ENCODE results near the gene EXOC7.

DNA sequence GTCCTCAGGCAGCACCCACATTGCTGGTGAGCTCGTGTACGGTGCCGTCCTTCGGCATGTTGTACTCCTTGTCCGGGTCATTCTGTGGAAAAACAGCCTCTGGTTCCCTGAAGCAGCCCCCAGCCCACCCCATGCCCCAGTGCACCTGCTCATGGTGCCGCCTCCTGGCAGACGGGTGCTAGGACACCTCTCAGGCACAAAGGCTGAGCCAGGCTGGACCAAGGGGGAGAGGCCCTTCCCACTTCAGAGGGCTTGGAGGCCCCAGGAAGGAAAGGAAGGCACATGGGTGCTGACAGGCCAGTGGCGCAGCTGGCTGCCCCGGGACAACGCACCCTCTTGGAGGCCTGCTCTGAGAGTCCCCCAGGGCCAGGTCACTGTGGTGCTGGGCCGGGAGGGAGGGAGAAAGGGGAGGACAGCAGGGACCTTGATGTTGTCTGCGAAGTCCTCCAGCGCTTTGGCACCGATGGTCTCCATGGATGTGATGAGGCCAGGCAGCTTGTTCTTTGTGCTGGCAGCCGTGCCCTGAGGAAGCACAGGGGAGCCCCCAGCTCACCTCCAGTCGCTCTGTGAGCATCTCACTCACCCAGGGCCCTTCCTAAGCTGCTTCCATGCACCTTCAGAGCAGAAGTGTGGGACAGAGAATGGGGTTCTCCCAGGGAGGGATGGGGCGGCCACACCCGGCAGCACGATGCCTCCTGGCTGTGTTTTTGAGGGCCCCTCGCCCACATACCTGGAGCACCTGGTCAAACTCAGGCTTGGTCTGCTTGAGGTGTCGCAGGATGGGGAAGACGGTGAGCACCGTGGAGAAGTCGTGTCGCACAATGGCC, 15.3 kb downstream of the EXOC7 start:
- TF ChIP-seq POLR2A (IDR thresholded peaks at IDR 0.05): no peak
- TF ChIP-seq, protein P1, sequence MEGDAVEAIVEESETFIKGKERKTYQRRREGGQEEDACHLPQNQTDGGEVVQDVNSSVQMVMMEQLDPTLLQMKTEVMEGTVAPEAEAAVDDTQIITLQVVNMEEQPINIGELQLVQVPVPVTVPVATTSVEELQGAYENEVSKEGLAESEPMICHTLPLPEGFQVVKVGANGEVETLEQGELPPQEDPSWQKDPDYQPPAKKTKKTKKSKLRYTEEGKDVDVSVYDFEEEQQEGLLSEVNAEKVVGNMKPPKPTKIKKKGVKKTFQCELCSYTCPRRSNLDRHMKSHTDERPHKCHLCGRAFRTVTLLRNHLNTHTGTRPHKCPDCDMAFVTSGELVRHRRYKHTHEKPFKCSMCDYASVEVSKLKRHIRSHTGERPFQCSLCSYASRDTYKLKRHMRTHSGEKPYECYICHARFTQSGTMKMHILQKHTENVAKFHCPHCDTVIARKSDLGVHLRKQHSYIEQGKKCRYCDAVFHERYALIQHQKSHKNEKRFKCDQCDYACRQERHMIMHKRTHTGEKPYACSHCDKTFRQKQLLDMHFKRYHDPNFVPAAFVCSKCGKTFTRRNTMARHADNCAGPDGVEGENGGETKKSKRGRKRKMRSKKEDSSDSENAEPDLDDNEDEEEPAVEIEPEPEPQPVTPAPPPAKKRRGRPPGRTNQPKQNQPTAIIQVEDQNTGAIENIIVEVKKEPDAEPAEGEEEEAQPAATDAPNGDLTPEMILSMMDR (IDR thresholded peaks at IDR 0.05): no peak

Data from prostate gland (tissue), 2 donors.